GM18907 (cell line): ENCODE data around the gene SCOC.
A peak's percentile ranks its signal among the peaks of the same experiment; 100 is the strongest.

Source experiments
- ATAC-seq: cut with Tn5 transposase; IDR thresholded peaks from one replicate; pipeline ENCODE4 v1.9.1; 2021; ENCODE audit warnings: mild to moderate bottlenecking, moderate library complexity; ENCODE audit not compliant: unreplicated experiment

Gene SCOC

DNA sequence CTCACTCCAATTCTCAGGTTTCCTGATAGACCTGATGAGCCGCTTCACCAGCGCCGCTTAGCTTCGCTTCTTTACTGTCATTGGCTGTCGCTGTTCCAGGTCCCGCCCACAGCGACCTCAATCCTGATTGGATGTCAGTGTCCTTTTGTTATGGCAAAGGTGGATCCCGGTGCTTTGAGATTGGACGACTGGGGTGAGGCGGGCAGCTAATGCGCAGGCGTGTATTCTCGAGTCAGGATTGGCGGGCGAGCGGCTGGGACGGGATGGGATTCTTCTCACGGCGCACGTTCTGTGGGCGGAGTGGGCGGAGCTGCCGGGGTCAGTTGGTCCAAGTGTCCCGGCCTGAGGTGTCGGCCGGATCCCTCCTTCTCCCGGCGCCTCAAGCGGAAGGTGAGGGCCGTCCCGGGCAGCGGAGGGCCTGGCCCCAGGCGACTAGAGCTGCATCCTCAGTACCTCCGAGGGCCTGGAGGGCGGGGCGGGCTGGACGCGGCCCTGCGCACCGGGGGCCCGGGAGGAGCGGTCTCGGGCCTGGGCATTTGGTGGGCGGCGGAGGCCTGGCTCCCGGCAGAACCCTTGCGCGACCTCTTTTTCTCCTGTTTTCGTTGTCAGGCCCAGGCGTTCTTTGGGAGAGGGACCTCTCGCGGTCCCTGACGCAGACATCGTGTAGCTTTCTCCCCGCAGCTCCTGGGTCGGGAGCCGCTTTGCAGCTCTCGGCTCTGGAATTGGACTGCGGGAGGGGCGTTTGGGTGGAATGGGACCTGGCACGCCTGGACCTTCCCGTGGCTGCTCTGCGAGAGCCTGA lies at the start of gene SCOC:
Gene SCOC (plus strand): TSS at position 319 of the 802 bp plus-strand sequence. CDS start 5,525 bp downstream, outside the sequence.
- peak; percentile 96 for ATAC-seq

DNA sequence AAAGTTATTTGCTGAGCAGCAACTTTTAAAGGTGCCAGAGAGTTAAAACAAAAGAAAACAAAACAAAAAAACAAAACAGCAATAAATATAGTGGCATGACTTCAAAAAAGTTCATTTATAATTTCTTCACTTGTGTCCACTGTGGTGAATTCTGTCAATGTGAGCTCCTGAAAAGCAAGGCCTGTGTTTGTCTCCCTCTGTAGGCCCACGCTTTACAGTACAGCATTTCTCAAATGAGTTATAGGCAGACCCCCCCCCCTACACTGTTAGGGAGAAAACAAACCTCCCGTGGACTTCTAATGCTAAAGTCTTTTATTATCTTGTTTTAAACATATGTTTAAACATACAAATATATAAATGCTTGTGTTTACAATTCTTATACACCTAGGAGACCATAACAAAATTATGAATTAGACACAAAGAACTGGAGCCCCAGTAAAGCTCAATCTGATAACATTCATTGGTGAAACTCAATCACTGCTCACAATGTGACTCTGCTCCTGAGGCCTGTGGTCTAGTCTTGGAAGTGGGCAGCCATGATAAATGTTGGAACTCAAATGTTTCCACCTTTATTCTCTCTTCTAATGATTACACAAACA lies 47.0 kb upstream of the SCOC start:
- no peak for ATAC-seq

DNA sequence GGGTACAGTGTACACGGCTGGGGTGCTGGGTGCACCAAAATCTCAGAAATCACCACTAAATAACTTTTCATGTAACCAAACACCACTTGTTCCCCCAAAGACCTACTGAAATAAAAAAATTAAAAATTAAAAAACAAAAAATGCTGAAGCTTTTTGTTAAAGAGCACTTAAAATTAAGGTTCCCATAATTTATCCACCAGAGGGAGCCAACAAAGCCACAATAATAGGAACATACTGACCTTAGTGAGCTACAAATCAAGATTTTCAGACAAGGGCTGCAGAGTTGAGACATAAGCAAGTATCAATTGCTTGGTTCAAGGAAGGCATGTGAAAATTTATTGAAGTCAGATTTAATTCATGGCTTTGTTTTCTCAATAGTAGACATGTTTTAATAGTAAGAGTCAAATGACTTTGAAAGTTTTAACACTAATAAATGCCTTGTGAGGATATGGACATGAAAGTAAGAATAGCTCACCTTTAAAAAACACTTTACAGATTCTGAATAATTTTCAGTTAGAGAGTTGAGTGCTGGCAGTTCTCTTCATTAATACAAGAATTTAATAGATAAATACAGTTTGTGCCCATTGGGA lies 43.0 kb upstream of the SCOC start:
- ATAC-seq, result no peak

DNA sequence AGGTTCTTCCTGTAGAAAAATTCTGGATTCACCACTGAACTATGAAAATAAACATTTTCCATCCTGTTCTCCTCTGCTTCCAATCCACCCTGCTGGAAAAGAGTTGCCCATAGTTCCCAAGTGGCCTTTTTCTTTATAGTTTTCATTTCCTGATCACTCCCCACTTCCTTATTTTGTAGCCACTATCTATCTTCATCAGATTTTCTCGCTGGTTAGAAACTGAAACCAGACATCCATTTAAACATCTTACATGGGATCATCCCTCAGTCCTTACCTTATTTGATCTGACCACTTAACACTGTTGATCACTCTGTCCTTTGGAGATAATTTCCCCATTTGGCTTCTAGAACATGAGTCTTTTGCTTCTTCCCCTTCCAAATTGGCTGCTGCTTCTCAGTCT lies 42.2 kb upstream of the SCOC start:
- ATAC-seq, result no peak

DNA sequence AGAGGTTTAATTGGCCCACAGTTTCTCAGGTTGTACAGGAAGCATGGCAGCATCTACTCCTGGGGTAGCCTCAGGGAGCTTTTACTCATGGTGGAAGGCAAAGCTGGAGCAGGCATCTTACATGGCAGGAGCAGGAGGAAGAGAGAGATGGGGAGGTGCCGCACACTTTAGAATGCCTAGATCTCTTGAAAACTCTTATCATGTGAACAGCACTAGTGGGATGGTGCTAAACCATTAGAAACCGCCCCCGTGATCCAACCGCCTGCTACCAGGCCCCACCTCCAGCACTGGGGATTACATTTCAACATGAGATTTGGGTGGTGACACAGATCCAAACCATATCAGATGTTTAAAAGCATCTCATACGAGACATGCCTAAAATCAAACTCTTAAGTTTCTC lies 41.6 kb upstream of the SCOC start:
- no peak for ATAC-seq

DNA sequence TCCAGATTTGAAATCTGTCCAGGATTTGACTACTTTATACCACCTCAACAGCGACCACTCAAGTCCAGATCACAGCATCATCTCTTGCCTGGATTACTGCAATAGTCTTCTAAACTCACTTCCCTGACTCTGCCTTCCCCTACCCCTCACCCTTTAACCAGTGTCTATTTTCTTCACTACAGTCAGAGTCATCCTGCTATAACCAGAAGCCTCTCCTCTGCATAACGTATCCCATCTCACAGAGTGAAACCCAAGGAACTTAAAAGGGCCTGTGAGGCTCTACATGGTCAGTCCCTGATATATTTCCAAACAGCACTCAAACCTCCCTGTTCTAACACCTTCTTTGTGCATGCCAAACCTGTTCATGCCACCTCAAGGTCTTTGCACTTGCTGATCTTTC lies 40.7 kb upstream of the SCOC start:
- no peak for ATAC-seq

DNA sequence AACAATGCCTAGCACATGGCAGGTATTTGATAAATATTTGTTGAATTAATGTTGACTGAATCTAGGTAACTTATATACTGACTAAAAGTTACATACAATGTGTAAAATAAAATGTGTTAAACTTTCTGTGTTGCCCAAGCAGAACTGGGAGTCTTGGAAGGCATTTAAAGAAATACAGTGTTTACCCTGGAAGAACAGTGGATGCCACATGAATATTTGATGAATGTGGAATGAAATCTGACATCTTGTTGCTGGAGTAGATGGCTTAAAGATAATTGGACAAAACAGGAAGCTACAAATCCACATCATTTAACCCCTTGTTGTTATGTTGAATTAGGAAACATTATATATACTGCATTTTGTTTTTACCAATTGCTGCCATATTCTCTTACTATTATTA lies 39.9 kb upstream of the SCOC start:
- no peak for ATAC-seq

DNA sequence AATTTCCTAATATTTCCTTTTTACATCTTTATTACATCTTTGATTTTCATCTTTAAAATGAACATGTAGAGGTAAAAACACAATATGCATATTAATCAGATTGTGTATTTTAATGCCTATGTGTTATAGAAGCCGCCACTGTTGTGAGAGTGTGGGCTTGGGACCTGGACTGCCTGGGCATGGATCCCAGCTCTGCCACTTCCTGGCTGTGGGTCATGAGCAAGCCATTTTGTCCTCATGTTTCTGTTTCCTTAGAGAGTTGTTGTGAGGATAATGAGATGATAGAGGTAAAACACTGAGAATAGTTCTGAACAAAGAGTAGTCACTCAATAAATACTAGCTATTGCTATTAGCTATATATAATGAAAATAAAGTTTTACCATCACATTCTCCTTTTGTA lies 38.4 kb upstream of the SCOC start:
- ATAC-seq, result no peak

DNA sequence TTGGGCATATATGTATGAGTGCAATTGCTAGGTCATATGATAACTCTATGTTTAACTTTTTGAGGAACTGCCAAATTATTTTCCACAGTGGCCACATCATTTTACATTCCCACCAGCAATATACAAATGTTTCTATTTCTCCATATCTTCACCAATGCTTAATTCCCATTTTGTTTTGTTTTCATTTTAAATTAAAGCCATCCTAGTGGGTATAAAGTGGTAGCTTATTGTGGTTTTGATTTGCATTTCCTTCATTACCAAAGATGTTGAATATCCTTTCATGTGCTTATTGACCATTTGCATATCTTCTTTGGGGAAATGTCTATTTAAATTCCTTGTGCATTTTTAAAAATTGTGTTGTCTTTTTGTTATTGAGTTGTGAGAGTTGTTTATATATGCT lies 36.7 kb upstream of the SCOC start:
- no peak for ATAC-seq

DNA sequence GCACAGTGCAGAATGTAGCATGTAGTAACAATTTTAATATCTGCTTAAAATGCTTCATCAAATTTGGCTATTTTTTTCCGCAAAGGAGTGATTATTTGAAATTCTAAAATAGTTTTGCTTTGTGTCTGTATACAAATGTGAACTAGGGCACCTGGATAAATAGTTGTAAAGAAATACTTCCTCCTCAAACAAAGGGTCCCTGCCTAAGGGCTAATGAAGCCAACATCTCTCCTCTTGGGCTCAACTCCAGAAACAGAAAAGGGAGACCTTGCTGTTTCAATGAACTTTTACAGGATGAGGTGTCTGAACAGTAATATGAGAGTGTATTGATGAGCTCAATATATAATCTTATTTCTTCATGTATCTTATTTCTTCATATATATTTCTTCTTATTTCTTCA lies 30.8 kb upstream of the SCOC start:
- ATAC-seq, result no peak

DNA sequence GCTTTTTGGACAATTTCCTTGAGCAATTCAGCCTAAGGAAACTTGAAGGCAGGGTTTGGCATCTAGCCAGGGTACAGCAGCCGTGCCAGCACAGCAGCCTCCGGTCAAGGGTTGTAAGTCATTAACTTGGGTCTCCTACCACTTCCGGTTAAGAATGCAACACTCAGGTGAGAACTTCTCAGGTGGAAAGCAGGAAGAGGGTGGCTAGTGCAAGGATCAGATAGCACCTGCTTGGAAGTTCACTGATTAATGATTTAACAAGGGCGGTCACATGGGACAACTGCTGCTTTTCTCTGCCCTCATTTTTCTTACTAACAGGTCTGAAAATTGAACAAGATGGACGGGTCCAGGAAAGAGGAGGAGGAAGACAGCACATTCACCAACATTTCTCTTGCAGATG lies 30.1 kb upstream of the SCOC start:
- peak; percentile 99 for ATAC-seq

DNA sequence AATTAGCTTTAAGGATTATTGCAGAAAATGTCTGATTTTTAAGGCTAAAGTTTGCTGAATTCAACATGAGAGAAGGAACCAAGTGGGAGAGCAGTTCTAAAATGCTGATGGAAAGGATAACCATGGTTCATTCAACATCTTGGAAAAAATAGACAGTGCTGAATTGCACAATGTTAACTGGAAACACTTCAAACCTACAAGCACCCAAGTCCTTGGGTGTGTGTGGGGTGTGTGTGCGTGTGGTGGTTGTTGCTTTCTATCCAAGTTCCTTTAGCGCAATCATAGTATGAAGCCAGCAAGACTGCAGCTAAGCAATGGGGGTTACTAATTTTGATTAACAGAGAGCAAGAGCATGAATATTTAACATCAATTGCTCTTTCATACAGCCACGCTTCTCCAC lies 29.3 kb upstream of the SCOC start:
- ATAC-seq, result no peak

DNA sequence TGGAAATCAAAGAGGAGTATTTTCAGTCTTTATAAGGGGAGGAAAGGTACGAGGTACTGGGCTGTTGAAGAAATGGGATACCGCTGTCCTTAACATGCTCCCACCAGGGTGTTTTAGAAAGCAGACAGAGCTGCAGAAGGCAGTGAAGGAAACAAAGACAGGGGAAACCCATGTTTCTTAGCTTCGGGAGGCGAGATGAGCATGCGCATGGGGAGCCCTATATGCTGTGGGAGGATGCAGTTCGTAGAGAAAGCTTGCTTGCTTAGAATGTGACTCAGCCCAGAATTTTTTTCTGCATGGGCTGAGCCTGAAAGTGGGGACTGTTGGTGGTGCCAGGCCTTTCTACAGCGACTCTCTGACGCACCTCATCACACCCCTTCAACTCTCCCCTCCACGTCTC lies 28.8 kb upstream of the SCOC start:
- ATAC-seq, result no peak

DNA sequence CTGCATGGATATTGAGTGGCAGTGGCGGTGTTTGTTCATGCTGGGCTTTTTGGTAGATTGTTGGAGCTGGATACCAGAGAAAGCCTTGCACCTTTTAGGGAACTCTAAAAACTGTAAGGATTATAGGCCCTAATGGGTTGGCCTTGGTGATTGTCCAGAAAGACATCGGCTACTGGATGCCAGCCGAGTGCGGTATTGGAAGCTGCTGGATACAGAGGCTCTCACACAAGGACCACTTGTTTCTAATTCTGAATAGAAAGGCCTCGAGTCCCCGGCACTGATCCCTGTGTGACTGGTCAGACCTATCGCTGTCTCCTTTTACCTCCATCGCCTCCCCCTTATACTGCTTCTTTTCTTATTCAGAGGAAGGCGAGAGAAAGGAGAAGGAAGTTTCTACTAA lies 27.3 kb upstream of the SCOC start:
- ATAC-seq, result no peak

DNA sequence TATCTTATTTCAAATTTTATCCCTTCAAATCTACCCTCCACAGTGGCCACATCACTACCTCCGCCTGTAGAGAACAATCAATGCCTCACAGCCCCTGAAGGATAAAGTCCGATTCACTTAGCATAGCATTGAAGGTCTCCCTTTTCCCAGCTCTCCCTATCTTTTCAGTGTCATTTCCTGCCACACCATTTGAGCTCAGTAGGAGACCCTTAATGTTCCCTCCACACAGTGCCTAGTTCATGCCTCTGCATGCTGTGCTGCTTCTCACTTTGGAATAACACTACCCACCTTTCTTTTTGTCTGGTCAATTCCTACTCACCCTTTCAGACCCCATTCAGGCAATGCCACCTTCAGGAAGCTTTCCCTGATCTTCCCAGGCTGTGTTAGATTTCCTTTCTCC lies 23.6 kb upstream of the SCOC start:
- no peak for ATAC-seq

DNA sequence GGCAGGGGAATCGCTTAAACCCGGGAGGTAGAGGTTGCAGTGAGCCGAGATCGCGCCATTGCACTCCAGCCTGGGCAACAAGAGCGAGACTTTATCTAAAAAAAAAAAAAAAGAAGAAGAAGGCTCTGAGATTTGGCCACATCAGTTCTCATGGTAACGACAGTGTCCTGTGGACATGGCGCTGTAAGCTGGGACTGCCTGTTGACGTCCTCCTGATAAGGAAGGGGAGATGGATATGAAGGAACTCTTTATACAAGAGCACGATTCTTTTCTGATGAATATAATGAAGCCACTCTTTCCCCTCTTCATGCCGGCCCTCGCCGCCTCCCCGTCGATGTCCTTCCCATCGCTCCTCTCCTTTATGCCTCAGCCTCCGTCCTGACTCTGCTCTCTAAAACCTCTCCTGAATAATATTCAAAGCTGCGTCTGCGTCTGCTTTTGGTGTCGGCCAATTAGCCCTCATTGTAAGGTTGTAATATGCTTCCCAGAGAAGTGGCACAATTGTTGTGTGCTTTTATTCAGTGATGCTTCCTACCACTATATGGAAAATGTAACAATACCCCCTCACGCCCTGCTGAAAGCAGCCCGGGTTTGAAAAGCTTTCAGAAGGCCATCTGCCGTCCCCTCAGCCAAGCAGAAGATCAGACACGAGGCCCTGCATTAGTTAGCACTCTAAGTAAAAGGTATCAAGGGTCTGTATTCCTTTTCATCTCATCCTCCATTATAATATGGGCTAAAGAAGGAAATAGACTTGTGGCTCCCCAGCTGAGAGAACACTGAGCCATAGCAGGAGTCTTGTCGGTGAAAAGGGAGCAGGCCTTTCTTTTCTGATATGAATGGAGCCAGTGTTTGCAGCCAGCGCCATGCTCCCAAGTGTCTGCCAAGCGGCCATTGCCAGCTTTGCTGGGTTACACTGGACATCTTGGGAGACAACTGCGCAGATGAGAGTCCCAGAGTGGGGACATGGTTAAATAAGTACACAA lies 22.1 kb upstream of the SCOC start:
- ATAC-seq, result no peak

DNA sequence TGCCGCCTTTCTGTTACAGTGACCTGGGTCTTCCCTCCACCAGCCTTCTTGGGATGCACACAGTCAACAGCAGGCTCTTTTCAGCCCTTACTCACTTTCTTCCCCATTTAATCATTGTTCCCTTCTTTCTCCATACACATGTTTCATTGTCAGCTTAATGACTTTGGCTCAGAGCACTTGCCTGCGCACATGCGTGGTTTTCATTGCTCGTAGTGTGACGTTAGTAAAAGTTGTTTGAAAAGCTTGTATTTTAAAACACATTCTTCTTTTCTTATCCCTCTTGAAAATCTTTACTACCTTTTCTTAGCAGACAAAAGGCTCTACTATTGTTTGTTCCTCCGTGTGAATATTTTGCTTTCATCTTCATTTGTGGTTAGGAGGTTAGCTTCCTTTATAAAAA lies 19.7 kb upstream of the SCOC start:
- no peak for ATAC-seq

DNA sequence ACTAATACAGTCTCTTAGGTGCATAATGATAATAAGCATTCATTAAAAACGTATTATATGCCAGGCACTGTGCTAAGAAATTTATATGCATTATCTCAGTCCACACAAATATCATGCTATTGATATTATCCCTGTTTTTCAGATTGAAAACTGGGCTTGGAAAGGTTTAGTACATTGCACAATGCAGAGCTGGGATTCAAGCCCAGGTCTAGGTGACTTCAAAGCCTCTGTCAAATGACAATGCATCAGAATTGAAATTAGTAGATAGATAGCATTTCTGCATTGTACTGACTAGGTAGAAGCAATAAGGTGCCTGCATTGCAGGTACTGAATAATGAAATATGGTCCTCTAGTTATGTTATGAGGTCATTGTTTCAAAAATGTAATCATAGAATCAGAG lies 18.2 kb upstream of the SCOC start:
- no peak for ATAC-seq

DNA sequence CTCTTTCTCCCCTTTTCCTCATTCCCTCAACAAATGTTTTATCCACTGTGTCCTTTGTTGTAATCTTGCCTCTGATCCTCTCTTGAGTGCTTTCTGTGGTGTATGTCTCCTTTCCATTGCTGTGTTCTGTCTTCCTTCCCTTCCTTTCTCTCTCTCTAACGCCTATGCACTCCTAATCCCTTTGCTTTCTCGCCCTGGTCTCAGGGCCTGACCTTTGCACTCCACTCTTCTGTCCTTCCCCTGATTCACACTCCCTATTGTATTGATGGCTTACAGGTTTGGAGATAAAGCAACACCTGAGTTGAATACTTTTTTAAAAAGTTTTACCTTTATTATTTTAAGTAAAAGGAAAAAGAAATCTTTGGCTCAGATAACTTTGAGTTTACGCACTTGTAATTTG lies 15.6 kb upstream of the SCOC start:
- ATAC-seq, result no peak

DNA sequence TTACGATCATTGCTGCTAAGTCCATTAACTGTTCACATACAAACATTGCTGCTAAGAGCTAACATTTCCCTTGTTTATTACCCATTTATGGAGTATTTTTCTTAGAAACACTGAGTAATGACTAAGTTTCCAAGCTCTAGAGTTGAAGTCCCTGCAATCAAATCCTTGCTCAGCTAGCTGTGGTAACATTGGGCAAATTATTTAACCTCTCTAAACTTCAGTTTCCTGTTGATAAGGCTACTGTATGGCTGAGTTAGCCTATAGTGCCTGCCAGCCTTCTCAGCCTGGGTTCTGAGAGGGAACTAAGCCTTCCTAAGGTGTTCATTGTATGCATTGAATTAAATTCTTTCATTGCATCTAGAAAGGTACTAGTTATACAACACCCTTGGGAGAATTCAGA lies 15.2 kb upstream of the SCOC start:
- no peak for ATAC-seq
